ENCODE results near the gene ZSCAN21. TPM values are rescaled to one million over a fixed set of nuclear protein-coding genes. Genes with fewer than 3 reads are reported as not detected.

Gene ZSCAN21
- total RNA-seq, 4 donors from 2014 or later: 0.75 to 28.7 (median 10.0) TPM

DNA sequence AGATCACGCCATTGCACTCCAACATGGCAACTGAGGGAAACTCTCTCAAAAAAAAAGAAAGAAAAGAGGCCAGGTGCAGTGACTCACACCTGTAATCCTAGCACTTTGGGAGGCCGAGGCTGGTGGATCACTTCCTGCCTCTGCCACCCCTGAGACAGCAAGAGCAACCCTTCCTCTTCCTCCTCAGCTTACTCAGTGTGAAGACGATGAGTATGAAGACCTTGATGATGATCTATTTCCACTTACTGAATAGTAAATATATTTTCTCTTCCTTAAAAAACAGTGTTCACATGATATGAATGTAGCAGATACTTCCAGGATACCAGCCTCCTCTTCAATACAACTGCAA is 36.3 kb upstream of the ZSCAN21 start:
- Histone ChIP-seq H3K4me1 (peaks cover 17 to 39% (median 24%) of the 10 kb centered on the region in 4 donors), H3K27ac (peak overlapping the region in 1 of 4 donors; percentile 32), H3K27me3 (no peaks in the 10 kb centered on the region), H3K9me3 (no peaks in the 10 kb centered on the region), H3K4me3 (no peak overlapping the region), H3K36me3 (no peaks in the 10 kb centered on the region)
- intact Hi-C loops (cut with DNase I; ENCODE audit: low total_unique reads): no loop called here
- DNase-seq: no peak
- WGBS, 2 donors (ENCODE audit: low coverage in 1 of 2): 64 to 65% methylated on average over 2 to 3 of the region's 3 CpGs
- in situ Hi-C loops (cut with MboI; ENCODE audit: low pct_ligation_motif_present in 1 of 4, low pct_unique_long_range_greater_than_20kb in 1 of 4, low sequenced_read_pairs in 3 of 4): no loop called here
- TF ChIP-seq, protein P1, sequence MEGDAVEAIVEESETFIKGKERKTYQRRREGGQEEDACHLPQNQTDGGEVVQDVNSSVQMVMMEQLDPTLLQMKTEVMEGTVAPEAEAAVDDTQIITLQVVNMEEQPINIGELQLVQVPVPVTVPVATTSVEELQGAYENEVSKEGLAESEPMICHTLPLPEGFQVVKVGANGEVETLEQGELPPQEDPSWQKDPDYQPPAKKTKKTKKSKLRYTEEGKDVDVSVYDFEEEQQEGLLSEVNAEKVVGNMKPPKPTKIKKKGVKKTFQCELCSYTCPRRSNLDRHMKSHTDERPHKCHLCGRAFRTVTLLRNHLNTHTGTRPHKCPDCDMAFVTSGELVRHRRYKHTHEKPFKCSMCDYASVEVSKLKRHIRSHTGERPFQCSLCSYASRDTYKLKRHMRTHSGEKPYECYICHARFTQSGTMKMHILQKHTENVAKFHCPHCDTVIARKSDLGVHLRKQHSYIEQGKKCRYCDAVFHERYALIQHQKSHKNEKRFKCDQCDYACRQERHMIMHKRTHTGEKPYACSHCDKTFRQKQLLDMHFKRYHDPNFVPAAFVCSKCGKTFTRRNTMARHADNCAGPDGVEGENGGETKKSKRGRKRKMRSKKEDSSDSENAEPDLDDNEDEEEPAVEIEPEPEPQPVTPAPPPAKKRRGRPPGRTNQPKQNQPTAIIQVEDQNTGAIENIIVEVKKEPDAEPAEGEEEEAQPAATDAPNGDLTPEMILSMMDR (IDR thresholded peaks at IDR 0.05): no peak
- TF ChIP-seq POLR2AphosphoS5 (IDR thresholded peaks at IDR 0.05) (no peak), EP300 (IDR thresholded peaks at IDR 0.05; ENCODE audit: low read depth) (no peak), POLR2A (IDR thresholded peaks at IDR 0.05) (no peak)

GRCh38 chr7:100015232-100016214 is 34.1 kb upstream of the ZSCAN21 start, which contains the start of gene ZKSCAN1:
Gene ZKSCAN1 (plus strand): TSS chr7:100015596. CDS start chr7:100023507, 7,911 bp downstream.
- Histone ChIP-seq H3K9me3 (no peaks in the 10 kb centered on the region), H3K4me1 (peaks cover 26 to 58% (median 41%) of the 10 kb centered on the region in 4 donors), H3K4me3 (peak within 1 kb of the TSS; percentile 91 to 100 (median 97)), H3K27ac (peak within 1 kb of the TSS; percentile 96 to 100 (median 98)), H3K27me3 (no peaks in the 10 kb centered on the region), H3K36me3 (no peaks in the 10 kb centered on the region)
- in situ Hi-C loops (cut with MboI; ENCODE audit: low pct_ligation_motif_present in 1 of 4, low pct_unique_long_range_greater_than_20kb in 1 of 4, low sequenced_read_pairs in 3 of 4): no loop called here
- TF ChIP-seq EP300 (IDR thresholded peaks at IDR 0.05; ENCODE audit: low read depth) (no peak), POLR2A (IDR thresholded peaks at IDR 0.05) (peak; percentile 88), POLR2AphosphoS5 (IDR thresholded peaks at IDR 0.05) (peak; percentile 96 to 99 (median 99))
- TF ChIP-seq, protein P1 (IDR thresholded peaks at IDR 0.05): no peak
- DNase-seq: peak; percentile 91
- 0 to 3% methylated on average over 3 to 19 of the region's 70 CpGs for WGBS, 2 donors (ENCODE audit: low coverage in 1 of 2)
- intact Hi-C loops (cut with DNase I; ENCODE audit: low total_unique reads): no loop called here

DNA sequence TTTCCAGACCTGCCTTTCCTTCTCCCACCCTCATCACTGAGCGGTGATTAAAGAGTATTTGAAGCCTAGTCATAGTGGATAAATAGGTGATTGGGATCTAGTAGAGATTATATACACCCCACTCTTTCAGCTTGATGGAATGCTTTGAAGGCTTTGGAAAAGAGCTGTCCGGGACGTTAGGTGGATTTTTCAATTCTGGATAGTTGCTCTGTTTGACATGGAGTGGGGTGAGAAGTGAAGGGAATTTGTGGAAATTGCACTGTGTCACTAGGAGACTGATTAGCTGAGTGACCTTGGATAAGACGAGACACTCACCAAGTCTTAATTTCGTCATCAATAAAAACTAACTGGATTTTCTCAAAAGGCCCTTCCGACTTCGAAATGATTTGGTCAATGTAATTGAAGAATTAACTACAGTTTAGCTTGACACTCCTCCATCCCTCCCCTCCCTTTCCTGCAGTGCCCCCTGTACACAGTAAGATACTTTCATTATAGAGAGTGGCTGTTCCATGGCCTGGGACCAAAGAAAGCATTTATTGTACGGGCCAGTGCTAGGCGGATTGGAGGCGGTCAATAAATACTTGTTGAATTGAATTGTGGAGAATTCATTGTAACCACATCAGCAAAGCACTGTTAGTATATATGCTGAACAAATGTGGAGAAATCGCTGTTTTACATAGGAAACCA is 33.2 kb upstream of the ZSCAN21 start:
- in situ Hi-C loops (cut with MboI; ENCODE audit: low pct_ligation_motif_present in 1 of 4, low pct_unique_long_range_greater_than_20kb in 1 of 4, low sequenced_read_pairs in 3 of 4): no loop called here
- peak; percentile 47 for DNase-seq
- 8 to 18% methylated on average over 7 to 11 of the region's 11 CpGs for WGBS, 2 donors (ENCODE audit: low coverage in 1 of 2)
- Histone ChIP-seq H3K27me3 (no peaks in the 10 kb centered on the region), H3K27ac (peak overlapping the region; percentile 96 to 100 (median 98)), H3K9me3 (no peaks in the 10 kb centered on the region), H3K4me3 (peak overlapping the region; percentile 91 to 100 (median 97)), H3K36me3 (no peaks in the 10 kb centered on the region), H3K4me1 (peaks cover 26 to 65% (median 47%) of the 10 kb centered on the region in 4 donors)
- TF ChIP-seq EP300 (IDR thresholded peaks at IDR 0.05; ENCODE audit: low read depth): no peak
- TF ChIP-seq POLR2A (IDR thresholded peaks at IDR 0.05): peak; percentile 12
- TF ChIP-seq POLR2AphosphoS5 (IDR thresholded peaks at IDR 0.05): peak in 1 of 3 donors; percentile 25
- intact Hi-C loops (cut with DNase I; ENCODE audit: low total_unique reads): no loop called here

DNA sequence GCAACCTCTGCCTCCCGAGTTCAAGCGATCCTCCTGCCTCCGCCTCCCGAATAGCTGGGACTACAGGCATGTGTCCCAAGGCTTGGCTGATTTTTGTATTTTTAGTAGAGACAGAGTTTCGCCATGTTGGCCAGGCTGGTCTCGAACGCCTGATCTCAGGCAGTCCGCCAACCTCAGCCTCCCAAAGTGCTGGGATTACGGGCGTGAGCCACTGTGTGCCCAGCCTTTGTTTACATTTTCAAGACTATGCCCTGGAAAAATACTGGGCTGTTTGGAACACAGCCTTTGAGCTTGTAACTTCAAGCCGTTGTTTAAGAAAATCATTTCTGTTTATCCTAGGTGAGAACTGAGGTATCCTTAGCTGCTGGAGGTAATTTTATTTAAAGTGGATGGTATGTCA is 32.3 kb upstream of the ZSCAN21 start:
- no peak for TF ChIP-seq POLR2A (IDR thresholded peaks at IDR 0.05)
- no peak for TF ChIP-seq EP300 (IDR thresholded peaks at IDR 0.05; ENCODE audit: low read depth)
- peak; percentile 23 to 57 (median 49) for TF ChIP-seq POLR2AphosphoS5 (IDR thresholded peaks at IDR 0.05)
- no peaks in the 10 kb centered on the region for H3K36me3 ChIP-seq
- peak overlapping the region; percentile 96 to 100 (median 98) for H3K27ac ChIP-seq
- H3K4me1 ChIP-seq: peaks cover 26 to 74% (median 56%) of the 10 kb centered on the region in 4 donors
- no peaks in the 10 kb centered on the region for H3K9me3 ChIP-seq
- in situ Hi-C loops (cut with MboI; ENCODE audit: low pct_ligation_motif_present in 1 of 4, low pct_unique_long_range_greater_than_20kb in 1 of 4, low sequenced_read_pairs in 3 of 4): no loop called here
- intact Hi-C loops (cut with DNase I; ENCODE audit: low total_unique reads): no loop called here
- peak overlapping the region in 3 of 4 donors; percentile 91 to 100 (median 97) for H3K4me3 ChIP-seq
- WGBS, 2 donors (ENCODE audit: low coverage in 1 of 2): 20 to 38% methylated on average over 1 to 11 of the region's 11 CpGs
- no peaks in the 10 kb centered on the region for H3K27me3 ChIP-seq
- peak; percentile 74 for DNase-seq
